ENCODE measurements around the gene SLC5A3. TPM values are rescaled to one million over a fixed set of nuclear protein-coding genes. Genes with fewer than 3 reads are reported as not detected.

Gene SLC5A3
- total RNA-seq, 2 donors from 2014 or later, result 8.2 to 44.0 TPM

DNA sequence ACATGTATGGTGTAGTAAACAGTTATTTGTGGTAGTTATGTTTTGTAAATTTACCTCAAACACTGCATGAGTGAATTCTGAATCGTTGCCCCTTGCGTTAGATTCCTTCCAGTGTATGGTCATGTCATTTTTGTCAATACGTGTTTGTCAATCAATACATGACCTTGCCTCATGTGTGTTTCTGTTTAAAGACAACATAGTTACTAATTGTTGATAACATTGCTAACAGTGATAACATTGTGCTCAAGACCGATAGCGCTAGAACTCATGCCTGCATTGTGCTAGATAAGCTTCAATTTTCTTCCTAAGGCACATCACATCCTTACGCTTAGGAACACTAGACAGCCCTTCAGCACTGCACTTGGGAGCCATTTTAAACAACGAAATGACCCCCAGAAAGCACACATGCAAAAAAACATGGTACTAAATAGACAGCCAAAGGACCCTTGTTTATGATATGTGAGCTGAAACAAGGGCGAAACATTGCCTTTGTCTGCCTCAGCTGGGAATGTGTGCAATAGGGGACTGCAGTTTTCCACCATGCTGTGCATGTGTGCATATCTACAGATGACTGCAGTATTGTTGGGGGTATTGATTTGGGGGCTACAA lies 37.3 kb downstream of the SLC5A3 start:
- Histone ChIP-seq H3K27ac (no peak overlapping the region), H3K4me1 (replicated peaks) (no peaks in the 10 kb centered on the region), H3K36me3 (no peaks in the 10 kb centered on the region), H3K27me3 (replicated peaks; ENCODE audit: insufficient read depth) (no peaks in the 10 kb centered on the region), H3K9me3 (no peaks in the 10 kb centered on the region), H3K4me3 (no peak overlapping the region)
- WGBS, result 94% methylated on average over 8 of the region's 8 CpGs
- intact Hi-C loops (cut with DNase I), result no loop called here
- TF ChIP-seq POLR2AphosphoS5 (IDR thresholded peaks at IDR 0.05) (no peak), POLR2A (IDR thresholded peaks at IDR 0.05) (no peak), CTCF (IDR thresholded peaks at IDR 0.05) (no peak)
- no peak for DNase-seq (ENCODE audit: low spot score)

DNA sequence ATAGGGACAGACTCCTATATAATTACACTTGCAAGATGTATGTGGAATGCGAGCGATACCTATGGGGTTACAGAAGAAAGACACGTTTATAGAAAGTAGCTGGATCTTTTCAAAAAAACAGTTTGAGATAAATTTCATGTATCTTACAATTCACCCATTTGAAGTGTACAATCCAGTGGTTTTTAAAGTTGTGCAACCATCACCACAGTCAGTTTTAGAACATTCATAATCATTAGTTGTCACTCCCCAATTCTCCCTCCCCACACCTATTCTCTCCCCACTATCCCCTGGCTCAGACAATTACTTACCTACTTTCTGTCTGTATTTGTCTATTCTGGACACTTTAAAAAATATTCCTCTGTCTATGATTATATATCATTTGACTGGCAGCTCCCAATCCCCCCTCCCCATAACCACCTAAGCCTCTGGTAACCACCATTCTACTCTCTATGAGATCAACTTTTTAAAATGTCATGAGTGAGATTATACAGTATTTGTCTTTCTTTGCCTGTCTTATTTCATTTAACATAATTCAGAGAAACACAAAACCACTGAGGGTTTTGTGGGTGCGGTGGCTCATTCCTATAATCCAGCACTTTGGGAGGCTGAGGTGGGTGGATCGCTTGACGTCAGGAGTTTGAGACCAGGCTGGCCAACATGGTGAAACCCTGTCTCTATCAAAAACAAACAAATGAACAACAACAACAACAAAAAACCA lies 39.1 kb downstream of the SLC5A3 start:
- WGBS, result 93% methylated on average over 6 of the region's 6 CpGs
- no peaks in the 10 kb centered on the region for H3K27me3 ChIP-seq (replicated peaks; ENCODE audit: insufficient read depth)
- H3K4me1 ChIP-seq (replicated peaks), result no peaks in the 10 kb centered on the region
- no peaks in the 10 kb centered on the region for H3K36me3 ChIP-seq
- H3K27ac ChIP-seq, result no peak overlapping the region
- DNase-seq (ENCODE audit: low spot score), result no peak
- H3K4me3 ChIP-seq, result no peak overlapping the region
- intact Hi-C loops (cut with DNase I), result no loop called here
- TF ChIP-seq POLR2AphosphoS5 (IDR thresholded peaks at IDR 0.05), result no peak
- TF ChIP-seq POLR2A (IDR thresholded peaks at IDR 0.05), result no peak
- no peak for TF ChIP-seq CTCF (IDR thresholded peaks at IDR 0.05)
- no peaks in the 10 kb centered on the region for H3K9me3 ChIP-seq

DNA sequence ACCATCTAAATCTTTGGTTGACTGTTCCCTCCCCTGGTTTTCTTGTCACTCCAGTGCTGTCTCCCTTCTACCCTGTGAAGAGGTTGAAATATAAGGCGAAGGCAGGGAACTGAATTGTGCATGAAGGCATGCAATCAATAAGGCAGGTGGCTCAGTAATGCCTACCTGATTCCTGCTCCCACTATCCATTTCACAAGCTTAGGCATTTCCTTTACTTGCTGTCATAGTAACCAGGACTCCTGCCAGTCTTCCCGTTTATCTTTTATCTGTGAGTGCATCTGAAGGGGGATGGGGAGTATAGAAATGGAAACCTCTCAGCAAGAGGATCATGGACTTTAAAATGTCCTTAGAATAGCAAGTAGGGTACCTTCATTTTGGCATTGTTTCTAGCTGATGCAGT lies 40.5 kb downstream of the SLC5A3 start:
- no peak overlapping the region for H3K27ac ChIP-seq
- no peaks in the 10 kb centered on the region for H3K36me3 ChIP-seq
- TF ChIP-seq CTCF (IDR thresholded peaks at IDR 0.05) (no peak), POLR2A (IDR thresholded peaks at IDR 0.05) (no peak), POLR2AphosphoS5 (IDR thresholded peaks at IDR 0.05) (no peak)
- no peaks in the 10 kb centered on the region for H3K9me3 ChIP-seq
- no peak overlapping the region for H3K4me3 ChIP-seq
- WGBS, result 46% methylated on average over 2 of the region's 2 CpGs
- no peaks in the 10 kb centered on the region for H3K4me1 ChIP-seq (replicated peaks)
- intact Hi-C loops (cut with DNase I), result no loop called here
- DNase-seq (ENCODE audit: low spot score), result no peak
- no peaks in the 10 kb centered on the region for H3K27me3 ChIP-seq (replicated peaks; ENCODE audit: insufficient read depth)

DNA sequence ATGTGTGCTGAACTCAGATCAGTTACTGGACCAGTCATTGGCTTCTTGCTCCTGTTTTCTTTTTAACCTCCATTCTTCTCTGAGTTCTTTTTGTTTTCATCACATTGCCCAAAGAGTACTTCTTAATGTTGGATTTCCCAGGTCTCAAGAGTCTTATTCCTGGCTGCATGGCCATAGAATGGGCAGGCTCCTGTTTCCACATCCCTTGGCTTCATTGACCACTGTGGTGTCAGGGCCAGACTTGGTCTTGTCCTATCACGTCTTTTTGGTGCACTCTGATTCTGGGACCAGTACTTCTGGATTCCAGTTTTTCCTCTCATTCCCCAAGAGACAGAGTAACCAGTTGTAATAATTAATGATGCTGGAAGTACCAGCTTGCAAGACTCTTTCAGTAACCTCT lies 41.8 kb downstream of the SLC5A3 start:
- Histone ChIP-seq H3K36me3 (no peaks in the 10 kb centered on the region), H3K27me3 (replicated peaks; ENCODE audit: insufficient read depth) (no peaks in the 10 kb centered on the region), H3K27ac (no peak overlapping the region), H3K4me3 (no peak overlapping the region), H3K4me1 (replicated peaks) (no peaks in the 10 kb centered on the region), H3K9me3 (no peaks in the 10 kb centered on the region)
- DNase-seq (ENCODE audit: low spot score), result no peak
- TF ChIP-seq CTCF (IDR thresholded peaks at IDR 0.05) (no peak), POLR2AphosphoS5 (IDR thresholded peaks at IDR 0.05) (no peak), POLR2A (IDR thresholded peaks at IDR 0.05) (no peak)
- WGBS, result 62% methylated on average over 1 of the region's 1 CpG
- intact Hi-C loops (cut with DNase I), result no loop called here

DNA sequence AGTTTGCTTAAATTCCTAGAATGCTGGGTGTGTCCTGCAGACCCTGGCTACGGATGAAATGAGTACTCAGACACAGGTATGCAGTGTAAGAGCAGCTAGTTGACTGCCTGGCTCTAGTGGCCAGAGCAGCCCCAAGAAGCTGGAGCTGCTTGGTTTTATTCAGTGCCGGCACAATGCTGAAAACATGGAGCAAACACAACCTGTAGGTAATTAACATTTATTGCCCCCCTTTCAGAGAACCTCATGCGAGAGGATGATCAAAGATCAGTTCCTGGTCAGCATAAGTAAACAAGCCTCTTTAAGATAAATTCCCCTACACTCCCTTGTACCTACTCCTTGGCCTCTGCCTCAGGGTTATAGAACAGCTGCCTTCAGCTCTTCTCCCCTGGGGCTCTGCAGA lies 43.2 kb downstream of the SLC5A3 start:
- TF ChIP-seq POLR2AphosphoS5 (IDR thresholded peaks at IDR 0.05) (no peak), CTCF (IDR thresholded peaks at IDR 0.05) (no peak), POLR2A (IDR thresholded peaks at IDR 0.05) (no peak)
- 83% methylated on average over 3 of the region's 3 CpGs for WGBS
- intact Hi-C loops (cut with DNase I), result no loop called here
- H3K9me3 ChIP-seq, result no peaks in the 10 kb centered on the region
- H3K4me3 ChIP-seq, result no peak overlapping the region
- H3K36me3 ChIP-seq, result no peaks in the 10 kb centered on the region
- DNase-seq (ENCODE audit: low spot score), result no peak
- no peaks in the 10 kb centered on the region for H3K4me1 ChIP-seq (replicated peaks)
- no peaks in the 10 kb centered on the region for H3K27me3 ChIP-seq (replicated peaks; ENCODE audit: insufficient read depth)
- H3K27ac ChIP-seq, result no peak overlapping the region

Measured in prostate gland (tissue), 2 donors.